ENCODE data around the gene SAMSN1.

DNA sequence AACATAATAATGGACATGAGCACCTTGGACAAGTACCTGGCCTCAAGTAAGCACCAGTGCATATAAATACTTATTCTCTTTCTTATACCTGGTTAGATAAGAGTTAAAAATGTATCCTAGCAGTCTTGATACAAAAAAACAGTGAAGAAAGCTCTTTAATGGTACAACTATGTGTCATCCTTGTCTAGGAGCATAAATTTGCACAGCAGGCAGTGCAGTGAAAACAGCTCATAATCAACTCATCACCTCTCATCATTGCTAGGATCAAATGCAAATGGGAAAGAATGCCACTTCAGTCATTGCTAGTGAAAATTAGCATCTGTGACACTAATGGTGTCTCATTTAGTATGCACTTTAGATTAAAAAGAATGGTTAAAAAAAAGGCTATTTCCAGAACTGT is 7.6 kb downstream of the SAMSN1 start:
- TF ChIP-seq, protein P1, sequence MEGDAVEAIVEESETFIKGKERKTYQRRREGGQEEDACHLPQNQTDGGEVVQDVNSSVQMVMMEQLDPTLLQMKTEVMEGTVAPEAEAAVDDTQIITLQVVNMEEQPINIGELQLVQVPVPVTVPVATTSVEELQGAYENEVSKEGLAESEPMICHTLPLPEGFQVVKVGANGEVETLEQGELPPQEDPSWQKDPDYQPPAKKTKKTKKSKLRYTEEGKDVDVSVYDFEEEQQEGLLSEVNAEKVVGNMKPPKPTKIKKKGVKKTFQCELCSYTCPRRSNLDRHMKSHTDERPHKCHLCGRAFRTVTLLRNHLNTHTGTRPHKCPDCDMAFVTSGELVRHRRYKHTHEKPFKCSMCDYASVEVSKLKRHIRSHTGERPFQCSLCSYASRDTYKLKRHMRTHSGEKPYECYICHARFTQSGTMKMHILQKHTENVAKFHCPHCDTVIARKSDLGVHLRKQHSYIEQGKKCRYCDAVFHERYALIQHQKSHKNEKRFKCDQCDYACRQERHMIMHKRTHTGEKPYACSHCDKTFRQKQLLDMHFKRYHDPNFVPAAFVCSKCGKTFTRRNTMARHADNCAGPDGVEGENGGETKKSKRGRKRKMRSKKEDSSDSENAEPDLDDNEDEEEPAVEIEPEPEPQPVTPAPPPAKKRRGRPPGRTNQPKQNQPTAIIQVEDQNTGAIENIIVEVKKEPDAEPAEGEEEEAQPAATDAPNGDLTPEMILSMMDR (conservative IDR thresholded peaks at IDR 0.05; ENCODE audit: low read length) = no peak
- TF ChIP-seq EZH2phosphoT487 (IDR thresholded peaks at IDR 0.05; ENCODE audit: borderline replicate concordance, low read depth, low read length) = no peak

Data from OCI-LY7 (cell line).